Fibroblast of mammary gland (primary cell): ENCODE data around the gene FOXK1.

ENCODE experiments used
- DNase-seq: peaks from one replicate; pipeline ENCODE4 v3.0.0-alpha.2; 2010; ENCODE audit warnings: low read depth
- H3K4me3 ChIP-seq: 2 replicates; pipeline ENCODE4 v1.5.1; 2011; ENCODE audit warnings: low read depth, mild to moderate bottlenecking, low read length, moderate library complexity; ENCODE audit not compliant: control insufficient read depth
- CTCF ChIP-seq: conservative IDR thresholded peaks from 2 replicates; pipeline ENCODE4 v1.5.1; 2011; ENCODE audit warnings: low read depth, low read length, inconsistent platforms; ENCODE audit not compliant: control insufficient read depth, insufficient read depth

The FOXK1 gene

GRCh38 chr7:4784799-4785198 is 102.7 kb downstream of the FOXK1 start:
- TF ChIP-seq CTCF, result no peak
- DNase-seq, result no peak
- H3K4me3 ChIP-seq, result no peak overlapping the region

GRCh38 chr7:4785371-4785770 is 103.3 kb downstream of the FOXK1 start:
- H3K4me3 ChIP-seq, result no peak overlapping the region
- TF ChIP-seq CTCF, result no peak
- DNase-seq, result no peak

- DNase-seq, result no peak
- H3K4me3 ChIP-seq, result no peak overlapping the region
- TF ChIP-seq CTCF, result no peak
These were observed 103.9 kb downstream of the FOXK1 start for GRCh38 chr7:4786015-4786414.

- no peak for TF ChIP-seq CTCF
- no peak overlapping the region for H3K4me3 ChIP-seq
- DNase-seq, result no peak
These were observed 105.4 kb downstream of the FOXK1 start for GRCh38 chr7:4787541-4787940.

- no peak for DNase-seq
- no peak overlapping the region for H3K4me3 ChIP-seq
- TF ChIP-seq CTCF, result no peak
These were observed 106.0 kb downstream of the FOXK1 start for GRCh38 chr7:4787947-4788626.

GRCh38 chr7:4788627-4789189 is 106.6 kb downstream of the FOXK1 start:
- no peak for TF ChIP-seq CTCF
- DNase-seq, result no peak
- H3K4me3 ChIP-seq, result no peak overlapping the region
